ENCODE results near the gene BORA. TPM values are rescaled to one million over a fixed set of nuclear protein-coding genes. Genes with fewer than 3 reads are reported as not detected.

Gene BORA
- total and polyA plus RNA-seq, 2 of the 13 experiments (the other 11 are each of a cell fraction or from before 2014, with no cell fraction given): 4.0 to 17.4 TPM

DNA sequence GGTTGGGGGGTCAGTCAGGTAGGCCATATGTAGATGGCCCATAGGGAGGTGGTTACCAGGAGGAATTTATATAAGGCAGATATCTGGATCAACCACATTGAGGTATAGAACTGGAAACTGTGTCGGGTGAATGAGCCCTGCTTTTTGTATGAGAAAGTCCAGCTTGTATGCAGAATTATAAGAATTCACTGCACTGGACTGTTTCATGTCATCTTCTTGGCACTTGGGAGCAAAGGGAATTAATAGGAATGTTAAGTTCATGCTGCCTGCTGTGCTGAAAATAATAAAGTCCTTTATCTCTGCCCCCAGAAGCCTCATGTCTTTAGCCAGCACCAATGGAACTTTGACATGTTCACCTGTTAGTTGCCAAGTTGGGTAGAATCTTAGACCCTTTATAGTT is 12.3 kb downstream of the BORA start:
- CTCF ChIA-PET (ENCODE audit: low intra/inter-chr PET ratio, low total read pairs): no interaction called here
- intact Hi-C loops (cut with micrococcal nuclease; ENCODE audit: unreplicated experiment): no loop called here
- peaks cover 2% of the 10 kb centered on the region for H3K79me2 ChIP-seq (ENCODE audit: insufficient read depth, low read length)
- TF ChIP-seq POGK (CRISPR knock-in tag; conservative IDR thresholded peaks at IDR 0.05) (no peak), REL (CRISPR knock-in tag; conservative IDR thresholded peaks at IDR 0.05) (no peak), CCDC6 (CRISPR knock-in tag; IDR thresholded peaks at IDR 0.05) (no peak), ZNF264 (CRISPR knock-in tag; IDR thresholded peaks at IDR 0.05) (no peak), ZNF543 (CRISPR knock-in tag; IDR thresholded peaks at IDR 0.05) (no peak), SIN3B (IDR thresholded peaks at IDR 0.05; ENCODE audit: low read length) (no peak), ZFAT (CRISPR knock-in tag; conservative IDR thresholded peaks at IDR 0.05) (no peak), ZNF451 (CRISPR knock-in tag; IDR thresholded peaks at IDR 0.05) (no peak), SNRNP70 (IDR thresholded peaks at IDR 0.05; ENCODE audit: low read depth, low read length) (no peak), CBX1 (IDR thresholded peaks at IDR 0.05; ENCODE audit: low read depth) (no peak)
- TF ChIP-seq, protein P1, sequence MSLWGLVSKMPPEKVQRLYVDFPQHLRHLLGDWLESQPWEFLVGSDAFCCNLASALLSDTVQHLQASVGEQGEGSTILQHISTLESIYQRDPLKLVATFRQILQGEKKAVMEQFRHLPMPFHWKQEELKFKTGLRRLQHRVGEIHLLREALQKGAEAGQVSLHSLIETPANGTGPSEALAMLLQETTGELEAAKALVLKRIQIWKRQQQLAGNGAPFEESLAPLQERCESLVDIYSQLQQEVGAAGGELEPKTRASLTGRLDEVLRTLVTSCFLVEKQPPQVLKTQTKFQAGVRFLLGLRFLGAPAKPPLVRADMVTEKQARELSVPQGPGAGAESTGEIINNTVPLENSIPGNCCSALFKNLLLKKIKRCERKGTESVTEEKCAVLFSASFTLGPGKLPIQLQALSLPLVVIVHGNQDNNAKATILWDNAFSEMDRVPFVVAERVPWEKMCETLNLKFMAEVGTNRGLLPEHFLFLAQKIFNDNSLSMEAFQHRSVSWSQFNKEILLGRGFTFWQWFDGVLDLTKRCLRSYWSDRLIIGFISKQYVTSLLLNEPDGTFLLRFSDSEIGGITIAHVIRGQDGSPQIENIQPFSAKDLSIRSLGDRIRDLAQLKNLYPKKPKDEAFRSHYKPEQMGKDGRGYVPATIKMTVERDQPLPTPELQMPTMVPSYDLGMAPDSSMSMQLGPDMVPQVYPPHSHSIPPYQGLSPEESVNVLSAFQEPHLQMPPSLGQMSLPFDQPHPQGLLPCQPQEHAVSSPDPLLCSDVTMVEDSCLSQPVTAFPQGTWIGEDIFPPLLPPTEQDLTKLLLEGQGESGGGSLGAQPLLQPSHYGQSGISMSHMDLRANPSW (CRISPR knock-in tag; IDR thresholded peaks at IDR 0.05; ENCODE audit: borderline replicate concordance): no peak
- TF ChIP-seq, protein P2, sequence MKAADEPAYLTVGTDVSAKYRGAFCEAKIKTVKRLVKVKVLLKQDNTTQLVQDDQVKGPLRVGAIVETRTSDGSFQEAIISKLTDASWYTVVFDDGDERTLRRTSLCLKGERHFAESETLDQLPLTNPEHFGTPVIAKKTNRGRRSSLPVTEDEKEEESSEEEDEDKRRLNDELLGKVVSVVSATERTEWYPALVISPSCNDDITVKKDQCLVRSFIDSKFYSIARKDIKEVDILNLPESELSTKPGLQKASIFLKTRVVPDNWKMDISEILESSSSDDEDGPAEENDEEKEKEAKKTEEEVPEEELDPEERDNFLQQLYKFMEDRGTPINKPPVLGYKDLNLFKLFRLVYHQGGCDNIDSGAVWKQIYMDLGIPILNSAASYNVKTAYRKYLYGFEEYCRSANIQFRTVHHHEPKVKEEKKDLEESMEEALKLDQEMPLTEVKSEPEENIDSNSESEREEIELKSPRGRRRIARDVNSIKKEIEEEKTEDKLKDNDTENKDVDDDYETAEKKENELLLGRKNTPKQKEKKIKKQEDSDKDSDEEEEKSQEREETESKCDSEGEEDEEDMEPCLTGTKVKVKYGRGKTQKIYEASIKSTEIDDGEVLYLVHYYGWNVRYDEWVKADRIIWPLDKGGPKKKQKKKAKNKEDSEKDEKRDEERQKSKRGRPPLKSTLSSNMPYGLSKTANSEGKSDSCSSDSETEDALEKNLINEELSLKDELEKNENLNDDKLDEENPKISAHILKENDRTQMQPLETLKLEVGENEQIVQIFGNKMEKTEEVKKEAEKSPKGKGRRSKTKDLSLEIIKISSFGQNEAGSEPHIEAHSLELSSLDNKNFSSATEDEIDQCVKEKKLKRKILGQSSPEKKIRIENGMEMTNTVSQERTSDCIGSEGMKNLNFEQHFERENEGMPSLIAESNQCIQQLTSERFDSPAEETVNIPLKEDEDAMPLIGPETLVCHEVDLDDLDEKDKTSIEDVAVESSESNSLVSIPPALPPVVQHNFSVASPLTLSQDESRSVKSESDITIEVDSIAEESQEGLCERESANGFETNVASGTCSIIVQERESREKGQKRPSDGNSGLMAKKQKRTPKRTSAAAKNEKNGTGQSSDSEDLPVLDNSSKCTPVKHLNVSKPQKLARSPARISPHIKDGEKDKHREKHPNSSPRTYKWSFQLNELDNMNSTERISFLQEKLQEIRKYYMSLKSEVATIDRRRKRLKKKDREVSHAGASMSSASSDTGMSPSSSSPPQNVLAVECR (CRISPR knock-in tag; IDR thresholded peaks at IDR 0.05; ENCODE audit: borderline replicate concordance): no peak
- TF ChIP-seq, protein P3, sequence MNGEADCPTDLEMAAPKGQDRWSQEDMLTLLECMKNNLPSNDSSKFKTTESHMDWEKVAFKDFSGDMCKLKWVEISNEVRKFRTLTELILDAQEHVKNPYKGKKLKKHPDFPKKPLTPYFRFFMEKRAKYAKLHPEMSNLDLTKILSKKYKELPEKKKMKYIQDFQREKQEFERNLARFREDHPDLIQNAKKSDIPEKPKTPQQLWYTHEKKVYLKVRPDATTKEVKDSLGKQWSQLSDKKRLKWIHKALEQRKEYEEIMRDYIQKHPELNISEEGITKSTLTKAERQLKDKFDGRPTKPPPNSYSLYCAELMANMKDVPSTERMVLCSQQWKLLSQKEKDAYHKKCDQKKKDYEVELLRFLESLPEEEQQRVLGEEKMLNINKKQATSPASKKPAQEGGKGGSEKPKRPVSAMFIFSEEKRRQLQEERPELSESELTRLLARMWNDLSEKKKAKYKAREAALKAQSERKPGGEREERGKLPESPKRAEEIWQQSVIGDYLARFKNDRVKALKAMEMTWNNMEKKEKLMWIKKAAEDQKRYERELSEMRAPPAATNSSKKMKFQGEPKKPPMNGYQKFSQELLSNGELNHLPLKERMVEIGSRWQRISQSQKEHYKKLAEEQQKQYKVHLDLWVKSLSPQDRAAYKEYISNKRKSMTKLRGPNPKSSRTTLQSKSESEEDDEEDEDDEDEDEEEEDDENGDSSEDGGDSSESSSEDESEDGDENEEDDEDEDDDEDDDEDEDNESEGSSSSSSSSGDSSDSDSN (CRISPR knock-in tag; IDR thresholded peaks at IDR 0.05): no peak

More for the DNA sequence above, 12.3 kb downstream of the BORA start:
- in situ Hi-C loops (cut with HindIII; ENCODE audit: extremely low pct_ligation_motif_present, low pct_unique_long_range_greater_than_20kb): no loop called here
- Histone ChIP-seq H2AFZ (ENCODE audit: low read length) (no peak overlapping the region), H3K36me3 (replicated peaks in 1 of 2; ENCODE audit: control insufficient read depth in 1 of 2, insufficient read depth in 2 of 2, low read length in 2 of 2) (peaks cover 0 to 44% of the 10 kb centered on the region in 2 experiments; a peak in 4 of 5 replicates), H3K9me3 (ENCODE audit: low read length) (no peaks in the 10 kb centered on the region), H4K20me1 (ENCODE audit: insufficient read depth, low read length) (no peaks in the 10 kb centered on the region), H3K27me3 (ENCODE audit: control insufficient read depth in 1 of 2, insufficient read depth in 2 of 2, low read length in 2 of 2) (no peaks in the 10 kb centered on the region), H3K4me1 (ENCODE audit: insufficient read depth, low read length) (no peaks in the 10 kb centered on the region), H3K27ac (ENCODE audit: extremely low read length, insufficient read depth, low read length) (no peak overlapping the region), H3K4me3 (replicated peaks in 1 of 3; ENCODE audit: insufficient read depth in 1 of 3, low read depth in 2 of 3, low read length in 3 of 3) (no peak overlapping the region), H3K4me2 (ENCODE audit: low read depth, low read length) (no peak overlapping the region), H3K9ac (ENCODE audit: insufficient read depth, low read depth, low read length) (no peak overlapping the region)
- FAIRE-seq: no peak
- 100% methylated on average over 1 of the region's 1 CpG for WGBS (ENCODE audit: low lambda C conversion rate)
- POLR2A ChIA-PET: no interaction called here
- DNase-seq (ENCODE audit: low spot score): no peak
- no peak for ATAC-seq
- no TSS peak for BruUV-seq (replicated peaks)
